Measurements from ENCODE around the gene POLR3E.

POLR3E gene

GRCh38 chr16:22272870-22273650 lies 24.1 kb upstream of the POLR3E start:
- TF ChIP-seq CTCF (IDR thresholded peaks at IDR 0.05; ENCODE audit: insufficient read depth, low read depth, low read length, missing control alignments), result no peak
- no peak for DNase-seq (ENCODE audit: low read depth)
- H3K4me3 ChIP-seq (ENCODE audit: low read length), result no peak overlapping the region

DNA sequence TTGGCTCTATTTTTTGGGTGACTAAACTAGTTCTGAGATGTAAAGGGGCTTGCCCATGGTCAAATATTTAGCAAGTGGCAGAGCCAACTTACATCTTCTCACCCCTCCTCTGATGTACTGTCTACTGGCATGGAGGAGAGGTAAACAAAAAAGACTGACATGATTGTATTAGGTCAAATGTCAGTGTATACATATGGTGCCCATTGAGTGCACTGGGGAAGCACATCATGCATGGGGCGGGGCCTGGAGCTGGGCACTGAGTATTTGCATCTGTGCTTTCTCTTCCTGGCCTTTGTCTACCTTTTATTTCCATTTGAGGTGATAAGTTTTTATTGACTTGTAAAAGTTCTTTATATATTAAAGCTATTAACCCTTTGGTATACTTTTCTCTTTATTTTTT lies 22.3 kb upstream of the POLR3E start:
- no peak for DNase-seq (ENCODE audit: low read depth)
- TF ChIP-seq CTCF (IDR thresholded peaks at IDR 0.05; ENCODE audit: insufficient read depth, low read depth, low read length, missing control alignments), result no peak
- H3K4me3 ChIP-seq (ENCODE audit: low read length), result no peak overlapping the region

DNA sequence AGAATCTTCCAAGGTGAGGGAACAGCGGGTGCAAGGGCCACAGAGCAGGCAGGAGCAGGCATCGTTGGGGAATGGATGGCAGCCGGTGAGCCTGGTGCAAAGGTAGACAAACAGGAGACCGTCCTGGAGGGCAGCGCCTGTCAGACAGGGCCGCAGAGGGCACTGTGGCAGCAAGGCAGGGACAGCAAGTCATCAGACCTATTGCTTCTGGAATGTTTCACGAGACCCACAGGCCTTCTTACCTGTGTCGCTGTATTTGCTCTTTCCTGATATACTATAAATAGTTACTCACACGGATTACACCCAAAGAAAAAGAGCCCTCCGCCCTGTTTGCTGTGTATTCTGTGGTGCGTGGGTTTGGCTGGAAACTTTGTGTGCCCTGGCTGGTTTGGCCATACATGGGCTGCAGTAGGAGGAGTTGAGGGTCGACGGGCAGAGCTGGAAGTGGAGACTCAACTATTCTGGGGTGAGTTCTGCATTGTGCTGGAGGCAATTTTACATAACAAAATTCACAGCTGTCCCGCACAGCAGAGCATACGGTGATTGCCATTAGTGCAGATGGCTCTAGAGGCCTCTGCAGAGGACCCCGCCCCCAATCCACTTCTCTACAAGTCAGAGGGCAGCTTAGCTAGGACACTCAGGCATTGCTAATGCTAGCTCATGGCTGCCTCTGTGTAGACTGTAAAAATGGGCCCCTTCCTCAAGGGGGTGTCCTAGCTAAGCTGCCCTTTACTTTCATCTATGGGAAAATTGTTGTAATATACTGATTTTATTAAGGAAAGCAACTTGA lies 18.6 kb upstream of the POLR3E start:
- no peak for TF ChIP-seq CTCF (IDR thresholded peaks at IDR 0.05; ENCODE audit: insufficient read depth, low read depth, low read length, missing control alignments)
- no peak overlapping the region for H3K4me3 ChIP-seq (ENCODE audit: low read length)
- DNase-seq (ENCODE audit: low read depth), result no peak

DNA sequence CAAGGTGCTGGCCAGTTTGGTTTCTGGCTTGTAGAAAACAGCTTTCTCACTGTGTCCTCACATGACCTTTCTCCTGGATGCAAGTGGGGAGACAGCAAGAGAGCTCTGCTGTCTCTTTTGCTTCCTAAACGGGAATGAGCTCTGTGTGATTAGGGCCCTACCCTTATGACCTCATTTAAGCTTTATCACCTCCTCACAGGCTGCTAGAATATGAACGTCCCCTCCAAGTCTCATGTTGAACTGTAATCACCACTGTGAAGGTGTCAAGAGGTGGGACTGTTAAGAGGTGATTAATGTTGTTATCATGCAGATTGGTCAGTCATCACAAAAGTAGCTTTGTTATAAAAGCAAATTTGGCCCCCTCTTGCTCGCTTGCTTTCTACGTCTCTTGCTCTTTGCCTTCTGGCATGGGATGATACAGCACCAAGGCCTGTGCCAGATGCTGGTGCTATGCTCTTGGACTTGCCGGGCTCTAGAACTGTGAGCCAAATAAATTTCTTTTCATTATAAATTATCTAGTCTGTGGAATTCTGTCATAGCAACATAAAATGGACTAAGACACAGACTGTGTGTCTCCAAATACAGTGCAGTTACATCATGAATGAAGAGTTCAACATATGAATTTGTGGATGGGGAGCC lies 14.8 kb upstream of the POLR3E start:
- DNase-seq (ENCODE audit: low read depth), result no peak
- no peak for TF ChIP-seq CTCF (IDR thresholded peaks at IDR 0.05; ENCODE audit: insufficient read depth, low read depth, low read length, missing control alignments)
- no peak overlapping the region for H3K4me3 ChIP-seq (ENCODE audit: low read length)

DNA sequence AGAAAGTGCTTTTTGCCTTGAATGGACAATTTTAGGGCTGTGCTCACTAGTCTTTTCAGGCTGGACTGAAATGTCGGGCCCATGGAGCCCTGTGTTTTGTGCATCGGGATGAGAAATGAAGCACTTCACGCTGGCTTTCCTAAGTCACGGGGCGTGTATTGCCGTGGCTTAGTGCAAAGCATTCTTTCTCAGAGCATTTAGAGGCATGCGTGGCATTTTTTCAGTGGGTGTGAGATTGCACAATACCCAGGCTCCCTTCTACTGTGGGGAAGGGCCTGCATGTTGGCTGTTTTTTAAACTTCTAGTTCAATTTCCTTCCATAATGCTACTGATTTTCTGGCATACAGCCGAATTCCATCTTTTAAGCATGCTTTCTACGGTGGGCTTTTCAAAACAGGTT lies 12.6 kb upstream of the POLR3E start:
- H3K4me3 ChIP-seq (ENCODE audit: low read length), result no peak overlapping the region
- no peak for DNase-seq (ENCODE audit: low read depth)
- no peak for TF ChIP-seq CTCF (IDR thresholded peaks at IDR 0.05; ENCODE audit: insufficient read depth, low read depth, low read length, missing control alignments)

- no peak overlapping the region for H3K4me3 ChIP-seq (ENCODE audit: low read length)
- TF ChIP-seq CTCF (IDR thresholded peaks at IDR 0.05; ENCODE audit: insufficient read depth, low read depth, low read length, missing control alignments), result no peak
- no peak for DNase-seq (ENCODE audit: low read depth)
Measured at GRCh38 chr16:22285080-22285479, 12.1 kb upstream of the POLR3E start.
